ENCODE results near the gene GSDME. TPM values are rescaled to one million over a fixed set of nuclear protein-coding genes. Genes with fewer than 3 reads are reported as not detected.

Gene GSDME
- total and polyA plus RNA-seq, 2 of the 4 experiments (the other 2 are of a cell fraction): 75.2 to 78.7 TPM

DNA sequence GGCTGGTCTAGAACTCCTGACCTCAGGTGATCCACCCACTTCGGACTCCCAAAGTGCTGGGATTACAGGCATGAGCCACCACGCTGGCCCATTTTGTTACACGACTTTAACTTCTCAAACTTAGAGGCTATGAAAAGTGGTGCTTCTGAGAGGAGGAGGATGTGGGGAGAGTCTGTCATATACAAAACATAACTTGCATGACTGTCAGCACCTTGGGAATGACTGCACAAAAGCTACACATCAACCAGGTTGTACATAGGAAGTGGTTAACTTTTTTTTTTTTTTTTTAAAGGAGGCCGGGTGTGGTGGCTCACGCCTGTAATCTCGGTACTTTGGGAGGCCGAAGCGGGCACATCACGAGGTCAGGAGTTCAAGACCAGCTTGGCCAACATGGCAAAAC, 43.4 kb upstream of the GSDME start:
- BruUV-seq (replicated peaks): no TSS peak
- no peaks in the 10 kb centered on the region for H3K27me3 ChIP-seq (ENCODE audit: control insufficient read depth, insufficient read depth, low read length)
- ChIA-PET CTCF (interaction anchor here (1.4 kb wide), 1 partner anchor 12 kb away, joined by 7 read pairs; no protein-coding TSS in a partner anchor), POLR2A (ENCODE audit: unreplicated experiment) (no interaction called here)
- H2AFZ ChIP-seq (replicated peaks; ENCODE audit: low read length, poor library complexity): no peak overlapping the region
- H3K4ac ChIP-seq (ENCODE audit: low read depth, low read length): no peak overlapping the region
- no peak overlapping the region for H3K4me2 ChIP-seq (ENCODE audit: low read depth, low read length)
- no peak overlapping the region for H4K8ac ChIP-seq (ENCODE audit: low read depth in 2 of 2, low read length in 2 of 2)
- no peak overlapping the region for H2BK5ac ChIP-seq (ENCODE audit: low read depth, low read length, poor library complexity, severe bottlenecking)
- H3K9me1 ChIP-seq (ENCODE audit: insufficient read depth, low read length): no peaks in the 10 kb centered on the region
- no peaks in the 10 kb centered on the region for H3K79me1 ChIP-seq (ENCODE audit: low read depth in 1 of 2, low read length in 2 of 2)
- no peak overlapping the region for H3K14ac ChIP-seq (replicated peaks; ENCODE audit: low read depth, low read length)
- H3K36me3 ChIP-seq (ENCODE audit: control insufficient read depth, insufficient read depth, low read length): peaks cover 10% of the 10 kb centered on the region
- WGBS, 2 experiments (ENCODE audit: extremely low coverage in 2 of 2, insufficient read length in 1 of 2): no CpG with 5 or more reads among the region's 9 CpGs
- TF ChIP-seq FOS (IDR thresholded peaks at IDR 0.05; ENCODE audit: low read depth, low read length) (no peak), CHD1 (IDR thresholded peaks at IDR 0.05; ENCODE audit: low read depth, low read length) (no peak), BHLHE40 (IDR thresholded peaks at IDR 0.05; ENCODE audit: low read depth, low read length) (no peak), USF2 (IDR thresholded peaks at IDR 0.05; ENCODE audit: low read depth, low read length) (no peak), RFX5 (IDR thresholded peaks at IDR 0.05; ENCODE audit: low read depth, low read length) (no peak), NFE2L2 (IDR thresholded peaks at IDR 0.05; ENCODE audit: low read depth, low read length) (no peak), MXI1 (IDR thresholded peaks at IDR 0.05; ENCODE audit: borderline replicate concordance, low read depth, low read length) (no peak), ELK1 (IDR thresholded peaks at IDR 0.05; ENCODE audit: borderline replicate concordance, low read depth, low read length) (no peak), SMC3 (IDR thresholded peaks at IDR 0.05; ENCODE audit: low read depth, low read length) (no peak), RAD21 (IDR thresholded peaks at IDR 0.05; ENCODE audit: low read length) (no peak), MAFK (IDR thresholded peaks at IDR 0.05; ENCODE audit: low read depth, low read length) (no peak), RCOR1 (IDR thresholded peaks at IDR 0.05; ENCODE audit: insufficient replicate concordance, low read length) (no peak), POLR2A (IDR thresholded peaks at IDR 0.05; ENCODE audit: low read depth, low read length) (no peak), CEBPB (IDR thresholded peaks at IDR 0.05; ENCODE audit: low read depth, low read length) (no peak), MAZ (IDR thresholded peaks at IDR 0.05; ENCODE audit: borderline replicate concordance, low read depth, low read length) (no peak)
- TF ChIP-seq, protein P1, sequence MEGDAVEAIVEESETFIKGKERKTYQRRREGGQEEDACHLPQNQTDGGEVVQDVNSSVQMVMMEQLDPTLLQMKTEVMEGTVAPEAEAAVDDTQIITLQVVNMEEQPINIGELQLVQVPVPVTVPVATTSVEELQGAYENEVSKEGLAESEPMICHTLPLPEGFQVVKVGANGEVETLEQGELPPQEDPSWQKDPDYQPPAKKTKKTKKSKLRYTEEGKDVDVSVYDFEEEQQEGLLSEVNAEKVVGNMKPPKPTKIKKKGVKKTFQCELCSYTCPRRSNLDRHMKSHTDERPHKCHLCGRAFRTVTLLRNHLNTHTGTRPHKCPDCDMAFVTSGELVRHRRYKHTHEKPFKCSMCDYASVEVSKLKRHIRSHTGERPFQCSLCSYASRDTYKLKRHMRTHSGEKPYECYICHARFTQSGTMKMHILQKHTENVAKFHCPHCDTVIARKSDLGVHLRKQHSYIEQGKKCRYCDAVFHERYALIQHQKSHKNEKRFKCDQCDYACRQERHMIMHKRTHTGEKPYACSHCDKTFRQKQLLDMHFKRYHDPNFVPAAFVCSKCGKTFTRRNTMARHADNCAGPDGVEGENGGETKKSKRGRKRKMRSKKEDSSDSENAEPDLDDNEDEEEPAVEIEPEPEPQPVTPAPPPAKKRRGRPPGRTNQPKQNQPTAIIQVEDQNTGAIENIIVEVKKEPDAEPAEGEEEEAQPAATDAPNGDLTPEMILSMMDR (conservative IDR thresholded peaks at IDR 0.05; ENCODE audit: low read depth, low read length): no peak
- H3K27ac ChIP-seq (ENCODE audit: insufficient read depth, low read length): no peak overlapping the region
- H3K23ac ChIP-seq (ENCODE audit: low read depth, low read length): no peak overlapping the region
- H3K18ac ChIP-seq (ENCODE audit: low read depth, low read length): no peak overlapping the region
- no peak overlapping the region for H2AK9ac ChIP-seq (replicated peaks; ENCODE audit: low read depth, low read length, poor library complexity)
- no peak overlapping the region for H4K91ac ChIP-seq (ENCODE audit: insufficient read depth, low read depth, low read length)
- no peak overlapping the region for H2AK5ac ChIP-seq (ENCODE audit: low read depth, low read length)
- H3K4me1 ChIP-seq (ENCODE audit: control insufficient read depth, insufficient read depth, low read length): peaks cover 4% of the 10 kb centered on the region; the same call in 1 of the 2 replicates
- H2BK15ac ChIP-seq (ENCODE audit: low read depth, low read length): no peak overlapping the region
- H3K4me3 ChIP-seq (ENCODE audit: insufficient read depth, low read depth, low read length): no peak overlapping the region
- dilution Hi-C loops (cut with HindIII; ENCODE audit: low sequenced_read_pairs, unreplicated experiment) (loop anchor here (25.0 kb wide), 1 partner anchor 287 kb away; no protein-coding TSS in a partner anchor), intact Hi-C loops (cut with micrococcal nuclease) (loop anchor here (10.0 kb wide), 1 partner anchor 96 kb away; no protein-coding TSS in a partner anchor), in situ Hi-C loops (cut with MboI; ENCODE audit: low sequenced_read_pairs) (no loop called here)
- no peaks in the 10 kb centered on the region for H3K9me3 ChIP-seq (ENCODE audit: control insufficient read depth, insufficient read depth, low read length)
- H3K9ac ChIP-seq (ENCODE audit: low read depth, low read length): no peak overlapping the region
- ATAC-seq (ENCODE audit: low read depth) (no peak), DNase-seq (no peak)
- no peak overlapping the region for H2BK20ac ChIP-seq (ENCODE audit: low read depth, low read length)
- H2BK120ac ChIP-seq (ENCODE audit: low read depth, low read length): no peak overlapping the region
- no peaks in the 10 kb centered on the region for H4K20me1 ChIP-seq (ENCODE audit: insufficient read depth, low read length)
- H3K56ac ChIP-seq (ENCODE audit: extremely low read depth, insufficient read depth, low read length): no peak overlapping the region
- no peak overlapping the region for H4K5ac ChIP-seq (ENCODE audit: low read depth, low read length)
